Measurements from ENCODE around the gene CDH12.

Gene CDH12

DNA sequence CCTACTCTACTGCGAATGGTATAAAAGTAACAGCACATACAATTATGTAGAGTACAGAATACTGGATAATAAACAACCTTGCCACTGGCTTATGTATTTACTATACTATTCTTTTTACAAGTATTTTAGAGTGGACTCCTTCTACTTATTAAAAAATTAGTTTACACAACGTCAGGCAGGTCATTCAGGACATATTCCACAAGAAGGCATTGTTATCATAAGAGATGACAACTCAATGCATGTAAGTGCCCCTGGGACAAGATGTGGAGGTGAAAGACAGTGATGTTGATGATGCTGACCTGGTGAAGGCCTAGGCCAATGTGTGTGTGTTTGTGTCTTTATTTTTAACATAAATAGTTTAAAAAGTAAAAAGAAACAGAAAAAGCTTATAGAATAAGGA is 421.7 kb downstream of the CDH12 start:
- TF ChIP-seq SIN3A (IDR thresholded peaks at IDR 0.05; ENCODE audit: borderline replicate concordance, insufficient read depth, low read length), result no peak
- TF ChIP-seq POLR2AphosphoS5 (IDR thresholded peaks at IDR 0.05; ENCODE audit: low read depth, low read length), result no peak
- TF ChIP-seq, protein P1, sequence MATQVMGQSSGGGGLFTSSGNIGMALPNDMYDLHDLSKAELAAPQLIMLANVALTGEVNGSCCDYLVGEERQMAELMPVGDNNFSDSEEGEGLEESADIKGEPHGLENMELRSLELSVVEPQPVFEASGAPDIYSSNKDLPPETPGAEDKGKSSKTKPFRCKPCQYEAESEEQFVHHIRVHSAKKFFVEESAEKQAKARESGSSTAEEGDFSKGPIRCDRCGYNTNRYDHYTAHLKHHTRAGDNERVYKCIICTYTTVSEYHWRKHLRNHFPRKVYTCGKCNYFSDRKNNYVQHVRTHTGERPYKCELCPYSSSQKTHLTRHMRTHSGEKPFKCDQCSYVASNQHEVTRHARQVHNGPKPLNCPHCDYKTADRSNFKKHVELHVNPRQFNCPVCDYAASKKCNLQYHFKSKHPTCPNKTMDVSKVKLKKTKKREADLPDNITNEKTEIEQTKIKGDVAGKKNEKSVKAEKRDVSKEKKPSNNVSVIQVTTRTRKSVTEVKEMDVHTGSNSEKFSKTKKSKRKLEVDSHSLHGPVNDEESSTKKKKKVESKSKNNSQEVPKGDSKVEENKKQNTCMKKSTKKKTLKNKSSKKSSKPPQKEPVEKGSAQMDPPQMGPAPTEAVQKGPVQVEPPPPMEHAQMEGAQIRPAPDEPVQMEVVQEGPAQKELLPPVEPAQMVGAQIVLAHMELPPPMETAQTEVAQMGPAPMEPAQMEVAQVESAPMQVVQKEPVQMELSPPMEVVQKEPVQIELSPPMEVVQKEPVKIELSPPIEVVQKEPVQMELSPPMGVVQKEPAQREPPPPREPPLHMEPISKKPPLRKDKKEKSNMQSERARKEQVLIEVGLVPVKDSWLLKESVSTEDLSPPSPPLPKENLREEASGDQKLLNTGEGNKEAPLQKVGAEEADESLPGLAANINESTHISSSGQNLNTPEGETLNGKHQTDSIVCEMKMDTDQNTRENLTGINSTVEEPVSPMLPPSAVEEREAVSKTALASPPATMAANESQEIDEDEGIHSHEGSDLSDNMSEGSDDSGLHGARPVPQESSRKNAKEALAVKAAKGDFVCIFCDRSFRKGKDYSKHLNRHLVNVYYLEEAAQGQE (IDR thresholded peaks at IDR 0.05; ENCODE audit: insufficient read depth in 1 of 2, low read depth in 2 of 2, low read length in 2 of 2), result no peak
- no peak for TF ChIP-seq TAF1 (IDR thresholded peaks at IDR 0.05; ENCODE audit: borderline replicate concordance, insufficient read depth, low read length)
- no peak for TF ChIP-seq FOXP2 (optimal IDR thresholded peaks at IDR 0.05; ENCODE audit: borderline replicate concordance, extremely low read depth, extremely low read length, insufficient read depth)

DNA sequence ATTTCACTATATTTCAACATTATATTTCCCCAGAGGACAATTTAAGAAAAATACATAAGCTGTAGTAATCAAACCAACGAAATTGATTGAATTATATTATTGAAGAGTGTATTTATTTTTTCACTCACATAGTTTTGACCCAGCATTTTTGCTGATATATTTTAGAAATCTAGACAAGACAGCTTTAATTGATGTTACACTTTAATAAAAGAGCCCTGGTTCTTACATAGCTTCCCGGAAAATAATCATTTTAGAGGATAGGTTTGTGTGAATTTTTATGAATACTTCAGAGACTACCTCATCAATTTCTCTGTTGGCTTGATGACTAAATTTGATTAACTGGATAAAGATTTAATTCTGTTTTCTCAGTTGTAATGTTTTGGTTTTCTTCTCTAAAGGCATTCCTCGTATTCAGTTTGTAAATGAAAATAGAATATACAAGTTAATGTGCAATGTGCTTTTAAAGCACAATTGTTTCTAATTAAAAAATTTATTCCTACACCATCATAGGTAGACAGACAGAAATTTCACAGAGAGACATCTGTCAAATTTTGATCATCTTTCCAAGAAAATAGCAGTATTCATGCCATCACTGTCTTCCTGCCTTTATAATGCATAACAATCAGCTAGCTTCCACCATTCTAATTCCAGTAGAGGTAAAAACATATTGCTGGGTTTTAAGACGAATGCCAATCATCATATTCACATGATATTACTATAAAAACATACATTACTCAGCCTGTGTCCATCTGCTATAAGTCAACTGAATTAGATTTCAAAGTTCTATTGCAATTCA is 441.4 kb downstream of the CDH12 start:
- TF ChIP-seq POLR2AphosphoS5 (IDR thresholded peaks at IDR 0.05; ENCODE audit: low read depth, low read length) (no peak), SIN3A (IDR thresholded peaks at IDR 0.05; ENCODE audit: borderline replicate concordance, insufficient read depth, low read length) (no peak), FOXP2 (optimal IDR thresholded peaks at IDR 0.05; ENCODE audit: borderline replicate concordance, extremely low read depth, extremely low read length, insufficient read depth) (no peak), TAF1 (IDR thresholded peaks at IDR 0.05; ENCODE audit: borderline replicate concordance, insufficient read depth, low read length) (no peak)
- TF ChIP-seq, protein P1 (IDR thresholded peaks at IDR 0.05; ENCODE audit: insufficient read depth in 1 of 2, low read depth in 2 of 2, low read length in 2 of 2), result no peak

DNA sequence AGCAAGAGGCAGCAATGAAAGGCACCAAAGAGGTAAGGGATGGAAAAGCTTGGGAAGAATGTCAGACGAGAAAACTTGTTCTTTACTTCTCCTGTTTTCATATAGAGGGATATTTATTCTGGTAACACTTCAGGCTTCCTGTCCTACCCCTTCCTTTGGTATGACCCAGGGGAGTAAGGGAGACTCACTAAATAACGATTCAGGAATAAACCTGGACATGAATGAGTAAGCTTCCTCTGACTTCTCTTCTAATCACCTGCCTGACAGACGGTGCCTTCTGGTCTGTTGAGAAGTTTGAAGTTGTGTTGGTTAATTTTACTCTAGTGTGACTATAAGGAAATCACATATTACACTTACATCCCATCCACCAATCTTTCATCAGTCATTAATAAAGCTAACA is 461.2 kb downstream of the CDH12 start:
- TF ChIP-seq POLR2AphosphoS5 (IDR thresholded peaks at IDR 0.05; ENCODE audit: low read depth, low read length), result no peak
- TF ChIP-seq SIN3A (IDR thresholded peaks at IDR 0.05; ENCODE audit: borderline replicate concordance, insufficient read depth, low read length), result no peak
- TF ChIP-seq, protein P1 (IDR thresholded peaks at IDR 0.05; ENCODE audit: insufficient read depth in 1 of 2, low read depth in 2 of 2, low read length in 2 of 2), result no peak
- no peak for TF ChIP-seq FOXP2 (optimal IDR thresholded peaks at IDR 0.05; ENCODE audit: borderline replicate concordance, extremely low read depth, extremely low read length, insufficient read depth)
- no peak for TF ChIP-seq TAF1 (IDR thresholded peaks at IDR 0.05; ENCODE audit: borderline replicate concordance, insufficient read depth, low read length)

DNA sequence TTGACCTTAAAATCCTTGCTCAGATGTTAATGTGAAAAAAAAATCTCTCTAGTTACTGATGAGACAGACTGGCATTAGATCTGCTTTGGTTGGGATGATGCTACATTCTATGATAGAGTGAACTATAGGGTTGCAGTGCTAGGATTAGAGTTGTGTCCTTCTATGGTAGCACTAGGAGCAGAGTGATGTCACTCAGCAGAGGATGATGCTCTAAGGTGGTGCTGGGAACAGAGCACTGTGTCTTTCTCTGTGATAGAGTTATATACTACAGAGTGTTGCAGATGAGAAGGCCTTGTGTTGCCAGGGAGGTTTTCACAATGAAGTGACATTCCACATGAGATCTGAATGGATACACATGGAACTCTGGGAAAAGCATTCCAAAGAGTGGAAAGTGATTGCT is 462.3 kb downstream of the CDH12 start:
- TF ChIP-seq, protein P1 (IDR thresholded peaks at IDR 0.05; ENCODE audit: insufficient read depth in 1 of 2, low read depth in 2 of 2, low read length in 2 of 2), result no peak
- no peak for TF ChIP-seq POLR2AphosphoS5 (IDR thresholded peaks at IDR 0.05; ENCODE audit: low read depth, low read length)

Measured in PFSK-1 (cell line).